Activated CD8-positive, alpha-beta memory T cell treated with anti-CD3 and anti-CD28 coated beads, Interleukin-2, amount 50 U/mL, for 4 hours (primary cell): ENCODE data around the gene CCBE1.

ENCODE experiments used
- DNase-seq: peaks from one replicate; pipeline ENCODE4 v3.0.0-alpha.2; 2020

CCBE1 gene

GRCh38 chr18:59432803-59433597 is 264.2 kb downstream of the CCBE1 start:
- DNase-seq = no peak

- DNase-seq = no peak
Observed at GRCh38 chr18:59431131-59431530, 266.1 kb downstream of the CCBE1 start.

- no peak for DNase-seq
Observed at GRCh38 chr18:59429608-59430007, 267.6 kb downstream of the CCBE1 start.

- no peak for DNase-seq
Observed at GRCh38 chr18:59428018-59428417, 269.2 kb downstream of the CCBE1 start.

GRCh38 chr18:59426855-59427254 is 270.4 kb downstream of the CCBE1 start:
- DNase-seq = no peak

GRCh38 chr18:59423259-59423658 is 274.0 kb downstream of the CCBE1 start:
- DNase-seq = no peak

GRCh38 chr18:59420244-59420643 is 277.0 kb downstream of the CCBE1 start:
- DNase-seq = no peak

- DNase-seq = no peak
Observed at GRCh38 chr18:59419386-59419785, 277.8 kb downstream of the CCBE1 start.

GRCh38 chr18:59416818-59417217 is 280.4 kb downstream of the CCBE1 start:
- no peak for DNase-seq

- DNase-seq = no peak
Observed at GRCh38 chr18:59414111-59414653, 283.0 kb downstream of the CCBE1 start.

- peak; percentile 65 for DNase-seq
Observed at GRCh38 chr18:59402432-59403090, 294.7 kb downstream of the CCBE1 start.

GRCh38 chr18:59400407-59400806 is 296.8 kb downstream of the CCBE1 start:
- no peak for DNase-seq

- DNase-seq = no peak
Observed at GRCh38 chr18:59395226-59396175, 301.7 kb downstream of the CCBE1 start.

- no peak for DNase-seq
Observed at GRCh38 chr18:59393381-59393780, 303.8 kb downstream of the CCBE1 start.

GRCh38 chr18:59388817-59389216 is 308.4 kb downstream of the CCBE1 start:
- no peak for DNase-seq

- DNase-seq = no peak
Observed at GRCh38 chr18:59387687-59388565, 309.3 kb downstream of the CCBE1 start.

- no peak for DNase-seq
Observed at GRCh38 chr18:59386909-59387686, 310.1 kb downstream of the CCBE1 start.

- DNase-seq = no peak
Observed at GRCh38 chr18:59385191-59385590, 312.0 kb downstream of the CCBE1 start.

GRCh38 chr18:59383851-59384250 is 313.4 kb downstream of the CCBE1 start:
- DNase-seq = no peak

- no peak for DNase-seq
Observed at GRCh38 chr18:59382383-59382782, 314.8 kb downstream of the CCBE1 start.

GRCh38 chr18:59381949-59382348 is 315.3 kb downstream of the CCBE1 start:
- no peak for DNase-seq
